Liver (tissue), 9 donors: ENCODE data around the gene FAM83G. TPM values are rescaled to one million over a fixed set of nuclear protein-coding genes. Genes with fewer than 3 reads are reported as not detected.

ENCODE experiments used
- DNase-seq: peaks from one replicate; pipeline ENCODE4 v3.0.0-alpha.2; 2017; ENCODE audit warnings: low spot score
- H3K27ac ChIP-seq, 2 donors: one replicate each; pipeline ENCODE4 v1.7.0; 2013; ENCODE audit warnings: inconsistent platforms in 2 of 2, low read length in 2 of 2, control low read depth in 1 of 2, low read depth in 1 of 2, mild to moderate bottlenecking in 1 of 2
- H3K27me3 ChIP-seq, 4 donors: one replicate each; pipeline versions ENCODE4 v1.6.1 to v1.7.0; 2013; ENCODE audit warnings: low read length in 3 of 4, inconsistent platforms in 1 of 4, mild to moderate bottlenecking in 1 of 4, moderate library complexity in 1 of 4; ENCODE audit not compliant: control insufficient read depth in 4 of 4, insufficient read depth in 4 of 4
- H3K36me3 ChIP-seq, 4 donors: one replicate each; pipeline versions ENCODE4 v1.6.1 to v1.7.0; 2013; ENCODE audit warnings: low read length in 3 of 4, mild to moderate bottlenecking in 3 of 4, low read depth in 1 of 4, moderate library complexity in 1 of 4; ENCODE audit not compliant: control insufficient read depth in 4 of 4, insufficient read depth in 3 of 4
- H3K4me1 ChIP-seq, 4 donors: one replicate each; pipeline versions ENCODE4 v1.6.1 to v1.7.0; 2013; ENCODE audit warnings: low read length in 3 of 4, mild to moderate bottlenecking in 3 of 4, moderate library complexity in 1 of 4; ENCODE audit not compliant: control insufficient read depth in 4 of 4, insufficient read depth in 4 of 4
- H3K4me3 ChIP-seq, 3 donors: one replicate each; pipeline versions ENCODE4 v1.6.1 to v1.7.0; 2013; ENCODE audit warnings: low read length in 3 of 3, control low read depth in 1 of 3, low read depth in 1 of 3, mild to moderate bottlenecking in 1 of 3
- H3K9ac ChIP-seq, 2 donors: one replicate each; pipeline ENCODE4 v1.7.0; 2013; ENCODE audit warnings: low read length in 2 of 2, mild to moderate bottlenecking in 2 of 2, moderate library complexity in 2 of 2, control low read depth in 1 of 2, low read depth in 1 of 2
- H3K9me3 ChIP-seq, 4 donors: one replicate each; pipeline versions ENCODE4 v1.6.1 to v1.7.0; 2013; ENCODE audit warnings: low read length in 3 of 4; ENCODE audit not compliant: control insufficient read depth in 4 of 4
- EGR1 ChIP-seq, 2 donors: IDR thresholded peaks; 2 replicates each; pipeline ENCODE4 v1.6.1; 2016 to 2018; ENCODE audit warnings: antibody characterized with exemption in 2 of 2, low read depth in 2 of 2
- FOXA1 ChIP-seq: IDR thresholded peaks from 2 replicates; pipeline ENCODE4 v1.6.1; 2016; ENCODE audit warnings: antibody characterized with exemption
- FOXA2 ChIP-seq: IDR thresholded peaks from 2 replicates; pipeline ENCODE4 v1.6.1; 2016; ENCODE audit warnings: antibody characterized with exemption
- GABPA ChIP-seq, 2 donors: IDR thresholded peaks in 1 of 2; conservative IDR thresholded peaks in 1 of 2; 2 replicates each; pipeline ENCODE4 v1.6.1; 2016; ENCODE audit warnings: antibody characterized with exemption in 2 of 2, mild to moderate bottlenecking in 1 of 2, moderate library complexity in 1 of 2
- HNF4A ChIP-seq, 2 donors: conservative IDR thresholded peaks; 2 replicates each; pipeline ENCODE4 v1.6.1; 2016; ENCODE audit warnings: antibody characterized with exemption in 2 of 2, mild to moderate bottlenecking in 2 of 2
- HNF4G ChIP-seq: IDR thresholded peaks from 2 replicates; pipeline ENCODE4 v1.6.1; 2016; ENCODE audit warnings: antibody characterized with exemption
- JUND ChIP-seq, 2 donors: IDR thresholded peaks; 2 replicates each; pipeline ENCODE4 v1.6.1; 2016; ENCODE audit warnings: antibody characterized with exemption in 2 of 2
- NR2F2 ChIP-seq: IDR thresholded peaks from 2 replicates; pipeline ENCODE4 v1.6.1; 2016; ENCODE audit warnings: antibody characterized with exemption
- RAD21 ChIP-seq, 2 donors: IDR thresholded peaks; 2 replicates each; pipeline ENCODE4 v1.6.1; 2016; ENCODE audit warnings: antibody characterized with exemption in 2 of 2, mild to moderate bottlenecking in 2 of 2
- RXRA ChIP-seq, 2 donors: IDR thresholded peaks; 2 replicates each; pipeline ENCODE4 v1.6.1; 2017 to 2018; ENCODE audit warnings: antibody characterized with exemption in 2 of 2, mild to moderate bottlenecking in 1 of 2
- SP1 ChIP-seq: IDR thresholded peaks from 2 replicates; pipeline ENCODE4 v1.6.1; 2018; ENCODE audit warnings: antibody characterized with exemption, mild to moderate bottlenecking
- TAF1 ChIP-seq: conservative IDR thresholded peaks from 2 replicates; pipeline ENCODE4 v1.6.1; 2016; ENCODE audit warnings: antibody characterized with exemption, mild to moderate bottlenecking
- YY1 ChIP-seq: IDR thresholded peaks from 2 replicates; pipeline ENCODE4 v1.6.1; 2016; ENCODE audit warnings: antibody characterized with exemption, mild to moderate bottlenecking
- WGBS: extraction: QIAGEN DNeasy Blood & Tissue Kit; methylation state at CpG from one replicate; pipeline ENCODE4 v1.1.7; 2013; 5-methylcytosine and 5-hydroxymethylcytosine counted together
- polyA plus RNA-seq, 2 donors: library from polyadenylated mRNA; stranded (reverse) in 1 of 2; unstranded in 1 of 2; fragments of 200-250 nt in 1 of 2; fragments of >200 nt in 1 of 2; fragmentation: Nextera tagmentation in 1 of 2; extraction: Ambion mirVana in 1 of 2; gene quantifications; one replicate each; pipeline versions ENCODE4 v1.2.1 to v1.2.3, GENCODE V29; 2013 to 2015
- total RNA-seq, 2 donors: library from RNA; depleted of rRNA; stranded (reverse); fragments of >200 nt; gene quantifications; one replicate each; pipeline ENCODE4 v1.2.3, GENCODE V29; 2014
- TF ChIP-seq, protein P1 (sequence below): IDR thresholded peaks from 2 replicates; pipeline ENCODE4 v1.6.1; 2016; ENCODE audit warnings: antibody characterized with exemption
- TF ChIP-seq, protein P2 (sequence below): IDR thresholded peaks from 2 replicates; pipeline ENCODE4 v1.6.1; 2016; ENCODE audit warnings: antibody characterized with exemption
- TF ChIP-seq, protein P3 (sequence below): fragments of 150-350 bp; IDR thresholded peaks from 2 replicates; pipeline ENCODE4 v1.5.1; 2017; ENCODE audit warnings: improper control_type of control experiment, low read depth, low read length; ENCODE audit not compliant: missing input control
- TF ChIP-seq, protein P4 (sequence below): IDR thresholded peaks from 2 replicates; pipeline ENCODE4 v1.6.1; 2016; ENCODE audit warnings: antibody characterized with exemption, mild to moderate bottlenecking
- TF ChIP-seq, protein P5 (sequence below): IDR thresholded peaks from 2 replicates; pipeline ENCODE4 v1.6.1; 2016; ENCODE audit warnings: antibody characterized with exemption
- donor health status: healthy.
- donor health status: healthy.
- donor health status: healthy.
- donor health status: healthy.
- donor health status: healthy.

FAM83G gene
- total and polyA plus RNA-seq, 4 donors = 5.2 to 25.0 (median 11.5) TPM

DNA sequence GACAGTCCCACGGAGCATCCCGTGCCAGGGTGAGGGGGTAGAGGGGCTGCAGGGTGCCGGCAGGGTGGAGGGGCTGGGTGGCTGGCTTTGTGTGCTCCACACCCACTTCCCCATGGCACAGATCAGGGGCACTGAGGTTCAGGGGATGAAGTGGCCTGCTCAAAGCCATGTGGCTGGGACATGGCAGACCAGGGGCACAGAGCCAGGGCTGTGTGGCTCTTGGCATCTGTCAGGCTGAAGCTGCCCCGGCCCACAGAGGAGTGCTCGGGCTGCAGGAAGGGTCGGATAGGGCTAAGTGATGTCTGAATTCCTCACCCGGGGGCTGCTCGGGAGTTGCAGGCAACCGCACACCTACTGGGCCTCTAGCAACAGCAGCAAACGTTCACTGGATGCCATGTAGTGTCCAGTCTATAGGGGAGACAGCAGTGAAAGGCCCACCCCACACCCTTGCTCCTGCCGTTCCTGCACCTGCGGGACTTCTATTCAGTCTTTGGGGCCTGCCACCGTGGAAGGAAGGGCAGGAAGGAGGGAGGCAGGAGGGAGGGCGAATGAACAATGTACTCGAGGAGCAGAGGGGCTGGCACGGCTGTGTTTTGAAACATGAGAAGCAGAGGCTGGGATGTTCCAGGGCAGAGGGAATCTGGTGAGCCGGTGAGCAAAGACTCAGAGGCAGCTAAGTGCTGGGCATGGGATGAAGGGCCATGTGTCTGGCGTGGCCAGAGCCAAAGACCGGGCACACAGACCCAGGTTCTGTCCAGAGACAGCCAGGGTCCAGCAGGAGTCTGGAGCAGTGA lies 37.5 kb downstream of the FAM83G start:
- peaks cover 0 to 21% (median 10%) of the 10 kb centered on the region in 4 donors for H3K4me1 ChIP-seq
- no peak overlapping the region for H3K27ac ChIP-seq
- H3K4me3 ChIP-seq = no peak overlapping the region
- DNase-seq = no peak
- 72% methylated on average over 19 of the region's 19 CpGs for WGBS
- peaks cover 0 to 6% (median 1%) of the 10 kb centered on the region in 4 donors for H3K36me3 ChIP-seq
- no peak for TF ChIP-seq SP1
- no peak for TF ChIP-seq EGR1 (IDR thresholded peaks at IDR 0.05; ENCODE audit: low read depth in 2 of 2)
- TF ChIP-seq, protein P1, sequence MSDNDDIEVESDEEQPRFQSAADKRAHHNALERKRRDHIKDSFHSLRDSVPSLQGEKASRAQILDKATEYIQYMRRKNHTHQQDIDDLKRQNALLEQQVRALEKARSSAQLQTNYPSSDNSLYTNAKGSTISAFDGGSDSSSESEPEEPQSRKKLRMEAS = no peak
- TF ChIP-seq FOXA2 = no peak
- no peak for TF ChIP-seq NR2F2
- TF ChIP-seq, protein P2, sequence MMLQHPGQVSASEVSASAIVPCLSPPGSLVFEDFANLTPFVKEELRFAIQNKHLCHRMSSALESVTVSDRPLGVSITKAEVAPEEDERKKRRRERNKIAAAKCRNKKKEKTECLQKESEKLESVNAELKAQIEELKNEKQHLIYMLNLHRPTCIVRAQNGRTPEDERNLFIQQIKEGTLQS = no peak
- no peak for TF ChIP-seq FOXA1
- no peak for TF ChIP-seq JUND (IDR thresholded peaks at IDR 0.05)
- TF ChIP-seq, protein P3, sequence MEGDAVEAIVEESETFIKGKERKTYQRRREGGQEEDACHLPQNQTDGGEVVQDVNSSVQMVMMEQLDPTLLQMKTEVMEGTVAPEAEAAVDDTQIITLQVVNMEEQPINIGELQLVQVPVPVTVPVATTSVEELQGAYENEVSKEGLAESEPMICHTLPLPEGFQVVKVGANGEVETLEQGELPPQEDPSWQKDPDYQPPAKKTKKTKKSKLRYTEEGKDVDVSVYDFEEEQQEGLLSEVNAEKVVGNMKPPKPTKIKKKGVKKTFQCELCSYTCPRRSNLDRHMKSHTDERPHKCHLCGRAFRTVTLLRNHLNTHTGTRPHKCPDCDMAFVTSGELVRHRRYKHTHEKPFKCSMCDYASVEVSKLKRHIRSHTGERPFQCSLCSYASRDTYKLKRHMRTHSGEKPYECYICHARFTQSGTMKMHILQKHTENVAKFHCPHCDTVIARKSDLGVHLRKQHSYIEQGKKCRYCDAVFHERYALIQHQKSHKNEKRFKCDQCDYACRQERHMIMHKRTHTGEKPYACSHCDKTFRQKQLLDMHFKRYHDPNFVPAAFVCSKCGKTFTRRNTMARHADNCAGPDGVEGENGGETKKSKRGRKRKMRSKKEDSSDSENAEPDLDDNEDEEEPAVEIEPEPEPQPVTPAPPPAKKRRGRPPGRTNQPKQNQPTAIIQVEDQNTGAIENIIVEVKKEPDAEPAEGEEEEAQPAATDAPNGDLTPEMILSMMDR = no peak
- no peak for TF ChIP-seq RAD21 (IDR thresholded peaks at IDR 0.05)
- TF ChIP-seq HNF4G = no peak
- no peak for TF ChIP-seq TAF1
- TF ChIP-seq HNF4A (conservative IDR thresholded peaks at IDR 0.05) = no peak
- TF ChIP-seq, protein P4, sequence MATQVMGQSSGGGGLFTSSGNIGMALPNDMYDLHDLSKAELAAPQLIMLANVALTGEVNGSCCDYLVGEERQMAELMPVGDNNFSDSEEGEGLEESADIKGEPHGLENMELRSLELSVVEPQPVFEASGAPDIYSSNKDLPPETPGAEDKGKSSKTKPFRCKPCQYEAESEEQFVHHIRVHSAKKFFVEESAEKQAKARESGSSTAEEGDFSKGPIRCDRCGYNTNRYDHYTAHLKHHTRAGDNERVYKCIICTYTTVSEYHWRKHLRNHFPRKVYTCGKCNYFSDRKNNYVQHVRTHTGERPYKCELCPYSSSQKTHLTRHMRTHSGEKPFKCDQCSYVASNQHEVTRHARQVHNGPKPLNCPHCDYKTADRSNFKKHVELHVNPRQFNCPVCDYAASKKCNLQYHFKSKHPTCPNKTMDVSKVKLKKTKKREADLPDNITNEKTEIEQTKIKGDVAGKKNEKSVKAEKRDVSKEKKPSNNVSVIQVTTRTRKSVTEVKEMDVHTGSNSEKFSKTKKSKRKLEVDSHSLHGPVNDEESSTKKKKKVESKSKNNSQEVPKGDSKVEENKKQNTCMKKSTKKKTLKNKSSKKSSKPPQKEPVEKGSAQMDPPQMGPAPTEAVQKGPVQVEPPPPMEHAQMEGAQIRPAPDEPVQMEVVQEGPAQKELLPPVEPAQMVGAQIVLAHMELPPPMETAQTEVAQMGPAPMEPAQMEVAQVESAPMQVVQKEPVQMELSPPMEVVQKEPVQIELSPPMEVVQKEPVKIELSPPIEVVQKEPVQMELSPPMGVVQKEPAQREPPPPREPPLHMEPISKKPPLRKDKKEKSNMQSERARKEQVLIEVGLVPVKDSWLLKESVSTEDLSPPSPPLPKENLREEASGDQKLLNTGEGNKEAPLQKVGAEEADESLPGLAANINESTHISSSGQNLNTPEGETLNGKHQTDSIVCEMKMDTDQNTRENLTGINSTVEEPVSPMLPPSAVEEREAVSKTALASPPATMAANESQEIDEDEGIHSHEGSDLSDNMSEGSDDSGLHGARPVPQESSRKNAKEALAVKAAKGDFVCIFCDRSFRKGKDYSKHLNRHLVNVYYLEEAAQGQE = no peak
- no peak for TF ChIP-seq GABPA (IDR thresholded peaks at IDR 0.05 in 1 of 2, conservative IDR thresholded peaks at IDR 0.05 in 1 of 2)
- no peak for TF ChIP-seq YY1
- TF ChIP-seq RXRA (IDR thresholded peaks at IDR 0.05) = no peak
- TF ChIP-seq, protein P5, sequence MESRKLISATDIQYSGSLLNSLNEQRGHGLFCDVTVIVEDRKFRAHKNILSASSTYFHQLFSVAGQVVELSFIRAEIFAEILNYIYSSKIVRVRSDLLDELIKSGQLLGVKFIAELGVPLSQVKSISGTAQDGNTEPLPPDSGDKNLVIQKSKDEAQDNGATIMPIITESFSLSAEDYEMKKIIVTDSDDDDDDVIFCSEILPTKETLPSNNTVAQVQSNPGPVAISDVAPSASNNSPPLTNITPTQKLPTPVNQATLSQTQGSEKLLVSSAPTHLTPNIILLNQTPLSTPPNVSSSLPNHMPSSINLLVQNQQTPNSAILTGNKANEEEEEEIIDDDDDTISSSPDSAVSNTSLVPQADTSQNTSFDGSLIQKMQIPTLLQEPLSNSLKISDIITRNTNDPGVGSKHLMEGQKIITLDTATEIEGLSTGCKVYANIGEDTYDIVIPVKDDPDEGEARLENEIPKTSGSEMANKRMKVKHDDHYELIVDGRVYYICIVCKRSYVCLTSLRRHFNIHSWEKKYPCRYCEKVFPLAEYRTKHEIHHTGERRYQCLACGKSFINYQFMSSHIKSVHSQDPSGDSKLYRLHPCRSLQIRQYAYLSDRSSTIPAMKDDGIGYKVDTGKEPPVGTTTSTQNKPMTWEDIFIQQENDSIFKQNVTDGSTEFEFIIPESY = no peak
- no peak overlapping the region for H3K9ac ChIP-seq
- no peaks in the 10 kb centered on the region for H3K27me3 ChIP-seq
- no peaks in the 10 kb centered on the region for H3K9me3 ChIP-seq
